Neutrophil (primary cell): ENCODE results near the gene E2F3.

ENCODE experiments used
- H3K27ac ChIP-seq: fragments of 200-600 bp; sonication (generic); 2 replicates; pipeline ENCODE4 v1.5.1; 2016; ENCODE audit warnings: mild to moderate bottlenecking, moderate library complexity
- H3K27me3 ChIP-seq: fragments of 200-600 bp; sonication (generic); 2 replicates; pipeline ENCODE4 v1.6.0; 2016; ENCODE audit warnings: mild to moderate bottlenecking
- H3K36me3 ChIP-seq: fragments of 200-600 bp; sonication (generic); 2 replicates; pipeline ENCODE4 v1.5.1; 2017
- H3K4me1 ChIP-seq, 2 experiments: fragments of 200-600 bp in 1 of 2; sonication (generic) in 1 of 2; 1 replicate in 1 of 2; 2 replicates in 1 of 2; pipeline versions ENCODE4 v1.5.1 to v1.6.1; 2013 to 2016; ENCODE audit warnings: low read depth in 1 of 2, low read length in 1 of 2, mild to moderate bottlenecking in 1 of 2, moderate library complexity in 1 of 2; ENCODE audit not compliant: control insufficient read depth in 1 of 2, insufficient read depth in 1 of 2
- H3K4me3 ChIP-seq, 2 experiments: fragments of 200-600 bp in 1 of 2; sonication (generic) in 1 of 2; 1 replicate in 1 of 2; 2 replicates in 1 of 2; pipeline ENCODE4 v1.5.1; 2013 to 2016; ENCODE audit warnings: low read depth in 1 of 2, low read length in 1 of 2, mild to moderate bottlenecking in 1 of 2, moderate library complexity in 1 of 2
- H3K9me3 ChIP-seq: fragments of 200-600 bp; sonication (generic); 2 replicates; pipeline ENCODE4 v1.5.1; 2016
- TF ChIP-seq, protein P1 (sequence below): fragments of 200-600 bp; sonication (generic); IDR thresholded peaks from 2 replicates; pipeline ENCODE4 v1.5.1; 2016; ENCODE audit warnings: antibody characterized with exemption

The E2F3 gene

DNA sequence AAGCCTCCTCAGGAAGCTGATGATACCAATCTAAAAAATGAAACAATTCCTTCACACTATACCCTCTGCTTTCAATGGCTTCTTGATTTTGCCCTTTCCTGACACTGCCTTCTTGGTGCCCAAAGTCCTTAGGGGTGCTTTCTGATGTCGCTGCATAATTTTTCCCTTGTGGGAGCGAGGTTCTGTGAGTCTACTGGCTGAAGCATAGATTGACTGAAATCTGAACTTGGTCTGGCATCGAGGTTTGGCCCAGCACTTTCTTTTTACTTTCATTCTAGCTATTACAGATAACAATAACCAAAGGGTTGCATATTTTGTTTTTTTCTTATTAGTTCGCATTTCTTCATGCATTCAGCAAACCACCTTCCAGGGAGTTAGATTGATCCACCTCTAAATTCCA is 65.8 kb downstream of the E2F3 start:
- TF ChIP-seq, protein P1, sequence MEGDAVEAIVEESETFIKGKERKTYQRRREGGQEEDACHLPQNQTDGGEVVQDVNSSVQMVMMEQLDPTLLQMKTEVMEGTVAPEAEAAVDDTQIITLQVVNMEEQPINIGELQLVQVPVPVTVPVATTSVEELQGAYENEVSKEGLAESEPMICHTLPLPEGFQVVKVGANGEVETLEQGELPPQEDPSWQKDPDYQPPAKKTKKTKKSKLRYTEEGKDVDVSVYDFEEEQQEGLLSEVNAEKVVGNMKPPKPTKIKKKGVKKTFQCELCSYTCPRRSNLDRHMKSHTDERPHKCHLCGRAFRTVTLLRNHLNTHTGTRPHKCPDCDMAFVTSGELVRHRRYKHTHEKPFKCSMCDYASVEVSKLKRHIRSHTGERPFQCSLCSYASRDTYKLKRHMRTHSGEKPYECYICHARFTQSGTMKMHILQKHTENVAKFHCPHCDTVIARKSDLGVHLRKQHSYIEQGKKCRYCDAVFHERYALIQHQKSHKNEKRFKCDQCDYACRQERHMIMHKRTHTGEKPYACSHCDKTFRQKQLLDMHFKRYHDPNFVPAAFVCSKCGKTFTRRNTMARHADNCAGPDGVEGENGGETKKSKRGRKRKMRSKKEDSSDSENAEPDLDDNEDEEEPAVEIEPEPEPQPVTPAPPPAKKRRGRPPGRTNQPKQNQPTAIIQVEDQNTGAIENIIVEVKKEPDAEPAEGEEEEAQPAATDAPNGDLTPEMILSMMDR, result no peak
- Histone ChIP-seq H3K4me1 (peaks cover 0 to 5% of the 10 kb centered on the region in 2 experiments), H3K36me3 (peaks cover 4% of the 10 kb centered on the region), H3K9me3 (no peaks in the 10 kb centered on the region), H3K27me3 (no peaks in the 10 kb centered on the region), H3K27ac (no peak overlapping the region), H3K4me3 (no peak overlapping the region)

DNA sequence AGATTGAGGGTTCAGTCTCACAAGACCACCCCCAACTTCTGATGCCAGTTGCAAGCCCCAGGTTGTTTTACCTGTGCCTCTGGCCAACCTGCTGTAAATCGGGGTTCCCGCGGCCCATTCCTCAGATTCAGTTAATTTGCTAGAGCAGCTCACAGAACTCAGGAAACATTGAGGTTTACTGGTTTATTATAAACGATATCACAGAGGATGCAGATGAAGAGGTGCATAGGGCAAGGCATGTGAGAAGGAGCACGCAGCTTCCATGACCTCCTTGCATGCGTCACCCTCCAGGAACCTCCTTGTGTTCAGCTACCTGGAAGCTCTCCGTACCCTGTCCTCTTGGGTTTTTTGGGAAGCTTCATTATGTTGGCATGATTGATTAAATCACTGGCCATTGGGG is 66.5 kb downstream of the E2F3 start:
- H3K36me3 ChIP-seq, result peaks cover 4% of the 10 kb centered on the region
- H3K9me3 ChIP-seq, result no peaks in the 10 kb centered on the region
- H3K4me1 ChIP-seq, result peaks cover 0 to 5% of the 10 kb centered on the region in 2 experiments
- no peak overlapping the region for H3K4me3 ChIP-seq
- H3K27ac ChIP-seq, result no peak overlapping the region
- TF ChIP-seq, protein P1, result no peak
- no peaks in the 10 kb centered on the region for H3K27me3 ChIP-seq

DNA sequence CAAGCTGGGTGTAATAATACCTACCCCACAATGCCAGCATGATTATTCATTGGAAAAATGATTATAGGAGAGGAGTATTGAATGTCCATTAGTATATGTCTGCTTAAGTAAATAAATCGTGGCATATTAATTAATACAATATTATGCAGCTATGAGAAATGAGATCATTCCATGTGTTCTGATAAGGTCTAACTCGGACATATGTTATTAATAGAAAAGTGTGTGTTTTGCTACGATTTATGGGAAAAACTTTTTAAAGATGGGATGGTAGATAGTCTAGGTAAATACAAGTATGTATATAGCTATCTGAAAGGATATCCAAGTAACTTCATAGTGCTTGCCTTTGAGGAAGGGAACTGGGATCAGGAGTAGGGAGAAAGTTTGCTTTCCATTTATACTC is 71.1 kb downstream of the E2F3 start:
- TF ChIP-seq, protein P1, result no peak
- H3K36me3 ChIP-seq, result peaks cover 4% of the 10 kb centered on the region
- no peaks in the 10 kb centered on the region for H3K27me3 ChIP-seq
- no peaks in the 10 kb centered on the region for H3K9me3 ChIP-seq
- H3K4me1 ChIP-seq, result peaks cover 24 to 27% of the 10 kb centered on the region in 2 experiments
- H3K27ac ChIP-seq, result no peak overlapping the region
- no peak overlapping the region for H3K4me3 ChIP-seq

DNA sequence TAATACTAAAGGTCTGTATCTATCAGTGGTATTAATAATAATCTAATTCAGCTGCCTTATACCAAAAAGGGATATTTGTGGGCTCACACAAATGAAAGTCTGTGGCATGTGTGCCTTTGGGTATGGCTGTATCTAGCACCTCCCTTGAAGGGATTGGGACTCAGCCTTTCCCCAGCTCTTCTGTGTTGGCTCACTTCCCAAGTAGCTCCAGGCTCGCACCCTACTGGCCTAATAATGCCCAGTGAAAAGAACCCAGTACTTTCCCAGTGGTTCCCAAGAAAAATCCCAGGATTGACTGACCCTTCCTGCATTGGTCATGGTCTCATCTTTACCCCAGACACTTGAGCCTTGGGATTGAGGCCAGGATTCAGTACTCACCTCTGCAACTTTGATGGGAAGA is 71.8 kb downstream of the E2F3 start:
- no peak overlapping the region for H3K4me3 ChIP-seq
- peaks cover 26 to 35% of the 10 kb centered on the region in 2 experiments for H3K4me1 ChIP-seq
- H3K9me3 ChIP-seq, result no peaks in the 10 kb centered on the region
- no peaks in the 10 kb centered on the region for H3K27me3 ChIP-seq
- peak overlapping the region; percentile 82 for H3K27ac ChIP-seq
- TF ChIP-seq, protein P1, result no peak
- no peaks in the 10 kb centered on the region for H3K36me3 ChIP-seq

DNA sequence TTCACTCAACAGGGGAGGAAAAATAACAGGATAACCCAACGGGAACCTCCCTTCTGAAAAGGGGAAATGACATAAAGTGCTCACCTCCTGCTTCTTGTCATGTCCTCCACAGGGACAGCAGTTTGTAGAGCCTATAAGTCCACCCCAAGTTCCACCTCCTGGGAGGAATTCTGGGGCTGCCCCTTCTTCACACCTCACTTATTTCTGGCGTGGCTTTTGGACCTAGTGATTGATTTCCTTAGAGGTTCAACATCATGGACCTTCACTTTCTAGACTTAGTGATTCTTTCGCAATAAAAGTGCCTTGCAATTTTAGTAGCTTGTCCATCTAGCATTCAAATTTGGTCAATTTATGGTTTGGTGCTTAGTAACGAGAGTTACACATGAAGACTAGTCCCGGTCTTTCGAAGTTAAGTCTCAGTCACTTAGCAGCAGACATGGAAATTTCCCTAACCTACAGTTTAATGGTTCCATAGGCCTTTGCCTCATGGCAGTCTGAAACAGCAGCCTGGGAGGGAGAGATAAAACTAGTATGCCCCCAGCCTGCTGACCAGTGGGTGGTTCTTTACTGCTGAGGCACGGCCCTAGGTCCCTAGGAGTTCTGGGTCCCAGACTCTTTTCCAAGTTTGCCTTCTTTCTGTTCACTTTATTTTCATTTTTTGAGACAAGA is 73.3 kb downstream of the E2F3 start:
- peaks cover 26 to 35% of the 10 kb centered on the region in 2 experiments for H3K4me1 ChIP-seq
- peaks cover 2% of the 10 kb centered on the region for H3K36me3 ChIP-seq
- H3K27ac ChIP-seq, result peak overlapping the region; percentile 82
- no peaks in the 10 kb centered on the region for H3K9me3 ChIP-seq
- H3K27me3 ChIP-seq, result no peaks in the 10 kb centered on the region
- peak overlapping the region in 1 of 2 experiments; percentile 13 for H3K4me3 ChIP-seq
- TF ChIP-seq, protein P1, result no peak
